GM06990 (cell line): ENCODE measurements around the gene PI4KA.

Experiments used
- DNase-seq: peaks from one replicate; pipeline ENCODE4 v3.0.0-alpha.2; 2011; ENCODE audit not compliant: insufficient read length; ENCODE audit errors: extremely low read depth
- H3K27me3 ChIP-seq: replicated peaks from 2 replicates; pipeline ENCODE4 v1.6.0; 2011; ENCODE audit warnings: low read length; ENCODE audit not compliant: control insufficient read depth, insufficient read depth
- H3K36me3 ChIP-seq: 2 replicates; pipeline ENCODE4 v1.5.1; 2011; ENCODE audit warnings: low read length; ENCODE audit not compliant: control insufficient read depth, insufficient read depth
- H3K4me3 ChIP-seq: replicated peaks from 2 replicates; pipeline ENCODE4 v1.5.1; 2011; ENCODE audit warnings: low read depth, mild to moderate bottlenecking, control low read depth, low read length
- CTCF ChIP-seq: IDR thresholded peaks from 2 replicates; pipeline ENCODE4 v1.5.1; 2011; ENCODE audit warnings: low read length, control low read depth, mild to moderate bottlenecking, inconsistent platforms; ENCODE audit not compliant: insufficient read depth, poor library complexity, severe bottlenecking

Gene PI4KA

GRCh38 chr22:20799449-20799848 is 59.2 kb downstream of the PI4KA start:
- Histone ChIP-seq H3K4me3 (no peak overlapping the region), H3K27me3 (no peaks in the 10 kb centered on the region), H3K36me3 (peaks cover 35% of the 10 kb centered on the region)
- no peak for DNase-seq
- TF ChIP-seq CTCF, result no peak

GRCh38 chr22:20798974-20799373 is 59.6 kb downstream of the PI4KA start:
- Histone ChIP-seq H3K36me3 (peaks cover 32% of the 10 kb centered on the region), H3K4me3 (no peak overlapping the region), H3K27me3 (no peaks in the 10 kb centered on the region)
- DNase-seq, result no peak
- no peak for TF ChIP-seq CTCF

DNA sequence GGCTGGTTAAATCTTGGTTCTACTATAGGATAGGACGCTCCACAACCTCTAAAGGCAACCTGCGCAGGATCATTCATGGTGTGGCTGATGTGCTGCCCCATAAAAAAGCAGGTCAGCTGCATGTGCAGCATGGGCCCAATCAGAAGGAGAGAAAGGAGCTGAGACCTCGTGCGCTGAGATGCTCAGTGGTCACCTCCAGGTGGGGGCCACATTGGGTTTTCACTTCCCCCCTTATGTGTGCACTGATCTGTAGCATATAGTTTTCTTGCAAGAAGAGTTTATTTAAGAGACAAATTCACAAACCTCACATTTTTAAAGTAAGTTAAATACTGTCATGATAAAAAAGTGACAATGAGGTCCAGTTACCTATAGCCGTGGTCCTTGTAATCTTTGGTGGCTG is 60.4 kb downstream of the PI4KA start:
- H3K36me3 ChIP-seq, result peaks cover 30% of the 10 kb centered on the region
- no peak for TF ChIP-seq CTCF
- no peak for DNase-seq
- no peak overlapping the region for H3K4me3 ChIP-seq
- H3K27me3 ChIP-seq, result no peaks in the 10 kb centered on the region

DNA sequence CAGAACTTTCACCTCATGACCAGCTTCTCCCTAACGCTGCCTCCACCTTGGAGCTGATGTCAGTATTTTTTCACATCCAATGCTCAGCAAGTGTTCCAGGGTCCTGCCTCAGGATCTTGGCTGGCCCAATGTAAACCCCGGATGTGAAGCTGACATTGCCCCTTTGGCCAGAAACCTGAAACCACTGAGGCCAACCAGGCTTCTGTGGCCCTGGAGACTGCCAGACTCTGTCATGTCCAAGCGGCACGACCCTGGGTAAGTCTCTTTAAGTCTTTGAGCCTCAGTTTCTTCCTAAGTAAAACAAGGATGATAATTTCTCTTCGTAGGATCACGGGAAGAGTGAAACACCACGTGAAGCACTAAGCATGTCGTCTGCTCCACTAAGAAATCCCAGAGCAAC is 61.9 kb downstream of the PI4KA start:
- TF ChIP-seq CTCF, result no peak
- DNase-seq, result no peak
- peaks cover 31% of the 10 kb centered on the region for H3K36me3 ChIP-seq
- no peaks in the 10 kb centered on the region for H3K27me3 ChIP-seq
- no peak overlapping the region for H3K4me3 ChIP-seq

- no peak for TF ChIP-seq CTCF
- H3K36me3 ChIP-seq, result peaks cover 29% of the 10 kb centered on the region
These were observed 63.8 kb downstream of the PI4KA start for GRCh38 chr22:20794650-20795413.

More at GRCh38 chr22:20794650-20795413, 63.8 kb downstream of the PI4KA start:
- no peak overlapping the region for H3K4me3 ChIP-seq
- H3K27me3 ChIP-seq, result no peaks in the 10 kb centered on the region
- DNase-seq, result no peak
